ENCODE measurements around the gene GSTO1. TPM values are rescaled to one million over a fixed set of nuclear protein-coding genes. Genes with fewer than 3 reads are reported as not detected.

GSTO1 gene
- polyA plus RNA-seq, 1 donor from 2014 or later, result 101 TPM

- peaks cover 20% of the 10 kb centered on the region for H3K27me3 Mint-ChIP-seq
- H3K36me3 Mint-ChIP-seq, result peaks cover 3% of the 10 kb centered on the region
- H3K27ac Mint-ChIP-seq, result no peak overlapping the region
- no peak overlapping the region for H3K4me3 Mint-ChIP-seq
- no peaks in the 10 kb centered on the region for H3K9me3 Mint-ChIP-seq
- H3K4me1 Mint-ChIP-seq, result no peaks in the 10 kb centered on the region
These were observed 45.5 kb downstream of the GSTO1 start for GRCh38 chr10:104300002-104300735.

- H3K27ac Mint-ChIP-seq, result no peak overlapping the region
- peaks cover 20% of the 10 kb centered on the region for H3K27me3 Mint-ChIP-seq
- H3K4me3 Mint-ChIP-seq, result no peak overlapping the region
- H3K9me3 Mint-ChIP-seq, result no peaks in the 10 kb centered on the region
- H3K36me3 Mint-ChIP-seq, result peaks cover 3% of the 10 kb centered on the region
- peaks cover 3 to 4% (median 3%) of the 10 kb centered on the region in 3 donors for H3K4me1 Mint-ChIP-seq
These were observed 46.1 kb downstream of the GSTO1 start for GRCh38 chr10:104300736-104301292.

- Mint-ChIP-seq H3K4me3 (no peak overlapping the region), H3K9me3 (no peaks in the 10 kb centered on the region), H3K27me3 (peaks cover 20% of the 10 kb centered on the region), H3K36me3 (peaks cover 2% of the 10 kb centered on the region), H3K27ac (no peak overlapping the region), H3K4me1 (peaks cover 4 to 6% (median 5%) of the 10 kb centered on the region in 3 donors)
These were observed 47.4 kb downstream of the GSTO1 start for GRCh38 chr10:104301907-104302690.

GRCh38 chr10:104303594-104304355 is 49.1 kb downstream of the GSTO1 start:
- Mint-ChIP-seq H3K27ac (no peak overlapping the region), H3K9me3 (no peaks in the 10 kb centered on the region), H3K36me3 (peaks cover 1% of the 10 kb centered on the region), H3K4me3 (peak overlapping the region in 1 of 4 donors; percentile 25), H3K4me1 (peaks cover 12 to 16% (median 15%) of the 10 kb centered on the region in 3 donors), H3K27me3 (peaks cover 15% of the 10 kb centered on the region)

GRCh38 chr10:104304356-104304745 is 49.7 kb downstream of the GSTO1 start:
- Mint-ChIP-seq H3K27ac (no peak overlapping the region), H3K27me3 (peaks cover 9% of the 10 kb centered on the region), H3K4me3 (no peak overlapping the region), H3K36me3 (no peaks in the 10 kb centered on the region), H3K9me3 (no peaks in the 10 kb centered on the region), H3K4me1 (peaks cover 15 to 19% (median 18%) of the 10 kb centered on the region in 3 donors)

- Mint-ChIP-seq H3K4me3 (no peak overlapping the region), H3K27ac (peak overlapping the region in 1 of 3 donors; percentile 94), H3K4me1 (peaks cover 15 to 21% (median 20%) of the 10 kb centered on the region in 3 donors)
These were observed 50.2 kb downstream of the GSTO1 start for GRCh38 chr10:104304927-104305326.

GRCh38 chr10:104306897-104307296 is 52.2 kb downstream of the GSTO1 start:
- H3K27ac Mint-ChIP-seq, result peak overlapping the region in 1 of 3 donors; percentile 11
- H3K4me3 Mint-ChIP-seq, result no peak overlapping the region
- no peaks in the 10 kb centered on the region for H3K36me3 Mint-ChIP-seq
- peaks cover 20 to 24% (median 21%) of the 10 kb centered on the region in 3 donors for H3K4me1 Mint-ChIP-seq
- no peaks in the 10 kb centered on the region for H3K9me3 Mint-ChIP-seq
- H3K27me3 Mint-ChIP-seq, result peaks cover 2% of the 10 kb centered on the region

More at GRCh38 chr10:104304927-104305326, 50.2 kb downstream of the GSTO1 start:
- Mint-ChIP-seq H3K36me3 (no peaks in the 10 kb centered on the region), H3K9me3 (no peaks in the 10 kb centered on the region), H3K27me3 (peaks cover 7% of the 10 kb centered on the region)

GRCh38 chr10:104307576-104308438 is 53.1 kb downstream of the GSTO1 start:
- no peaks in the 10 kb centered on the region for H3K36me3 Mint-ChIP-seq
- H3K4me1 Mint-ChIP-seq, result peaks cover 20 to 26% (median 21%) of the 10 kb centered on the region in 3 donors
- H3K27ac Mint-ChIP-seq, result peak overlapping the region; percentile 39 to 92 (median 90)
- H3K27me3 Mint-ChIP-seq, result no peaks in the 10 kb centered on the region
- no peaks in the 10 kb centered on the region for H3K9me3 Mint-ChIP-seq
- peak overlapping the region in 1 of 4 donors; percentile 2 for H3K4me3 Mint-ChIP-seq

GRCh38 chr10:104308439-104308903 is 53.8 kb downstream of the GSTO1 start:
- Mint-ChIP-seq H3K9me3 (no peaks in the 10 kb centered on the region), H3K4me1 (peaks cover 20 to 26% (median 21%) of the 10 kb centered on the region in 3 donors), H3K4me3 (peak overlapping the region in 2 of 4 donors; percentile 2 to 18), H3K36me3 (no peaks in the 10 kb centered on the region), H3K27ac (peak overlapping the region; percentile 26 to 92 (median 90)), H3K27me3 (no peaks in the 10 kb centered on the region)

- H3K27ac Mint-ChIP-seq, result peak overlapping the region in 2 of 3 donors; percentile 48 to 86
- no peak overlapping the region for H3K4me3 Mint-ChIP-seq
- H3K4me1 Mint-ChIP-seq, result peaks cover 20 to 26% (median 21%) of the 10 kb centered on the region in 3 donors
- no peaks in the 10 kb centered on the region for H3K27me3 Mint-ChIP-seq
- no peaks in the 10 kb centered on the region for H3K9me3 Mint-ChIP-seq
- H3K36me3 Mint-ChIP-seq, result no peaks in the 10 kb centered on the region
These were observed 55.6 kb downstream of the GSTO1 start for GRCh38 chr10:104309980-104310978.

- Mint-ChIP-seq H3K27me3 (no peaks in the 10 kb centered on the region), H3K27ac (peak overlapping the region in 1 of 3 donors; percentile 4), H3K4me1 (peaks cover 16 to 20% (median 16%) of the 10 kb centered on the region in 3 donors), H3K4me3 (no peak overlapping the region), H3K9me3 (no peaks in the 10 kb centered on the region), H3K36me3 (no peaks in the 10 kb centered on the region)
These were observed 56.6 kb downstream of the GSTO1 start for GRCh38 chr10:104311184-104311720.

- Mint-ChIP-seq H3K9me3 (no peaks in the 10 kb centered on the region), H3K27ac (no peak overlapping the region), H3K4me3 (no peak overlapping the region), H3K4me1 (peaks cover 27 to 37% (median 35%) of the 10 kb centered on the region in 3 donors), H3K36me3 (peaks cover 1% of the 10 kb centered on the region), H3K27me3 (no peaks in the 10 kb centered on the region)
These were observed 60.1 kb downstream of the GSTO1 start for GRCh38 chr10:104314591-104315485.
